IMR-90 (cell line): ENCODE results near the gene IER5L.

ENCODE experiments used
- BHLHE40 ChIP-seq: fragments of 150-350 bp; IDR thresholded peaks from 2 replicates; pipeline ENCODE4 v1.6.1; 2016; ENCODE audit warnings: mild to moderate bottlenecking, low read depth, low read length
- CHD1 ChIP-seq: IDR thresholded peaks from 2 replicates; pipeline ENCODE4 v1.6.1; 2012; ENCODE audit warnings: low read depth, low read length, improper control_type of control experiment
- CTCF ChIP-seq: conservative IDR thresholded peaks from 2 replicates; pipeline ENCODE4 v1.5.1; 2012; ENCODE audit warnings: mild to moderate bottlenecking, low read depth, low read length, improper control_type of control experiment
- ELK1 ChIP-seq: fragments of 150-350 bp; IDR thresholded peaks from 2 replicates; pipeline ENCODE4 v1.6.1; 2016; ENCODE audit warnings: low read depth, mild to moderate bottlenecking, low read length, moderate library complexity, borderline replicate concordance
- FOS ChIP-seq: fragments of 150-350 bp; IDR thresholded peaks from 2 replicates; pipeline ENCODE4 v1.6.1; 2016; ENCODE audit warnings: low read depth, low read length
- MXI1 ChIP-seq: IDR thresholded peaks from 2 replicates; pipeline ENCODE4 v1.6.1; 2012; ENCODE audit warnings: low read depth, mild to moderate bottlenecking, low read length, moderate library complexity, borderline replicate concordance
- NFE2L2 ChIP-seq: fragments of 150-350 bp; IDR thresholded peaks from 2 replicates; pipeline ENCODE4 v1.6.1; 2016; ENCODE audit warnings: low read depth, mild to moderate bottlenecking, low read length
- POLR2A ChIP-seq: IDR thresholded peaks from 2 replicates; pipeline ENCODE4 v1.6.1; 2012; ENCODE audit warnings: mild to moderate bottlenecking, low read depth, low read length
- RAD21 ChIP-seq: IDR thresholded peaks from 2 replicates; pipeline ENCODE4 v1.6.1; 2012; ENCODE audit warnings: low read length, improper control_type of control experiment
- RCOR1 ChIP-seq: IDR thresholded peaks from 2 replicates; pipeline ENCODE4 v1.6.1; 2012; ENCODE audit warnings: mild to moderate bottlenecking, low read length, improper control_type of control experiment; ENCODE audit not compliant: insufficient replicate concordance
- USF2 ChIP-seq: fragments of 150-350 bp; IDR thresholded peaks from 2 replicates; pipeline ENCODE4 v1.6.1; 2017; ENCODE audit warnings: mild to moderate bottlenecking, antibody characterized with exemption, low read length, low read depth

- TF ChIP-seq POLR2A (peak; percentile 46; the same call in 1 of the 2 replicates), CTCF (no peak), BHLHE40 (no peak), RAD21 (peak; percentile 7; the same call in 1 of the 2 replicates), FOS (no peak), MXI1 (no peak), USF2 (no peak), NFE2L2 (no peak), RCOR1 (no peak), CHD1 (no peak), ELK1 (no peak)
These were observed 32.2 kb downstream of the IER5L start for GRCh38 chr9:129145841-129146292.
